HG03442 (cell line): ENCODE data around the gene RMND1.

ENCODE experiments used
- ATAC-seq: cut with Tn5 transposase; IDR thresholded peaks from one replicate; pipeline ENCODE4 v1.9.1; 2021; ENCODE audit warnings: mild to moderate bottlenecking, moderate library complexity; ENCODE audit not compliant: unreplicated experiment

Gene RMND1, protein sequence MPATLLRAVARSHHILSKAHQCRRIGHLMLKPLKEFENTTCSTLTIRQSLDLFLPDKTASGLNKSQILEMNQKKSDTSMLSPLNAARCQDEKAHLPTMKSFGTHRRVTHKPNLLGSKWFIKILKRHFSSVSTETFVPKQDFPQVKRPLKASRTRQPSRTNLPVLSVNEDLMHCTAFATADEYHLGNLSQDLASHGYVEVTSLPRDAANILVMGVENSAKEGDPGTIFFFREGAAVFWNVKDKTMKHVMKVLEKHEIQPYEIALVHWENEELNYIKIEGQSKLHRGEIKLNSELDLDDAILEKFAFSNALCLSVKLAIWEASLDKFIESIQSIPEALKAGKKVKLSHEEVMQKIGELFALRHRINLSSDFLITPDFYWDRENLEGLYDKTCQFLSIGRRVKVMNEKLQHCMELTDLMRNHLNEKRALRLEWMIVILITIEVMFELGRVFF

DNA sequence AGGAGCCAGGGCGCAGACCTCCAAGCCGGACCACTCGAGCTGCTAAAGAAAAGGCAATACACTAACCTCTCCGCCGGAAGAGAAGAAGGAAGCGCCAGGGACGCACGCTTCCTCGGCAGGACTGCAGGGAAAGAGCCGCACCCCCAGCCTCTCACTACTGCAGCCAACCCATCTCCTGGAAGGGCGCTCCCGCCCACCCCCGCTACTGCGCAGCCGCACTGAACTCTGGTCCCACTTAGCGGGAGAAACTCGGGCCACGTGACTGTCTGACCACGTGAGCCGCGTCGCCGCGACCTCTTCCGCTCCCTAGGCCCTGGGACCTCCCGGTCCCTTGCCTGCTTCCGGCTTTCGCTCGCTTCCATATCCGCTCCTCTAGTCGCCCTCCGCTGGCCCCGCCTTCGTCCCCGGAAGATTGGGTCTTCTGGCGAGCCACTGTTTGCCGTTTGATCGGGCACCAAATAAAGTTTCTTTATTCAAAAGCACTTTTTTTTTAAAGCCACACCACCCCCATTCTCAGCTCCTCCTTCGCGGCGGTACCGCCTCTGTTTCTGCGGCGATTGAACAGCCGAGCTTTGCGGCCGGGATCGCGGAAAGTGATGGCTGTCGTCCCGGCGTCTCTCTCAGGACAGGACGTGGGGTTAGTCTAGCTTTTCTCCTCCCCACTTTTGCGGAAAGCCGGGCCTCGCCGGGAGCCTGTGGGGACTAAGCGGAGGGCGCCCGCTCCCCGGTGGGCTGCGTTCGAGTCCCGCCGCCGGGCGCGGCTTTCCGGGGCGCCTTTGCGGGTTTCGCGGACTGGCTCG lies at the start of gene RMND1:
Gene RMND1, minus strand, starts transcription at position 177 of the 800 bp plus-strand sequence. CDS start 6,315 bp downstream, outside the sequence.
- peak; percentile 97 for ATAC-seq

DNA sequence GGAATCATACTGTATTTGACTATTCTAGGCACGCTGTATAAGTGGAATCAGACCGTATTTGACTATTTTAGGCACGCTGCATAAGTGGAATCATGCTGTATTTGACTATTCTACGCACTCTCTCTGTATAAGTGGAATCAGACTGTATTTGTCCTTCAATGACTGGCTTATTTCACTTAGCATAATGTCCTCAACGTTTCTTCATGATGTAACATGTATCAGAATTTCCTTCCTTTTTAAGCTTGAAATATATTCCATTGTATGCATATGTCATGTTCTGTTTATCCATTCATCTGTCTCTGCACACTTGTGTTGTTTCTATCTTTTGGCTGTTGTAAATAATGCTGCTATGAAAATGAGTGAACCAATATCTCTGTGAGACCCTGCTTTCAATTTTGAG lies 47.6 kb upstream of the RMND1 start:
- ATAC-seq = no peak

DNA sequence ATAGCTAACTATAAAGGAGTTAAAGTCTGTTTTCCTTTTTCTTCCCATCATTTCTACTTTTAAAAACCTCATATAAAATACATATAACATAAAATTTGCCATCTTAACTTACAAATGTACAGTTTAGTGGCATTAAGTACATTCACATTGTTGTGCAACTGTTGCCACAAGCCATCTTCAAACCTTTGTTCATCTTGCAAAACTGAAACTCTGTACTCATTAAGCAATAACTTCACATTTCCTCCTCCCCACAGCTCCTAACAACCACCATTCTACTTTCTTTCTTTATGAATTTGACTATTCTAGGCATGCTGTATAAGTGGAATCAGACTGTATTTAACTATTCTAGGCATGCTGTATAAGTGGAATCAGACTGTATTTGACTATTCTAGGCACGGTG lies 46.4 kb upstream of the RMND1 start:
- peak; percentile 74 for ATAC-seq

DNA sequence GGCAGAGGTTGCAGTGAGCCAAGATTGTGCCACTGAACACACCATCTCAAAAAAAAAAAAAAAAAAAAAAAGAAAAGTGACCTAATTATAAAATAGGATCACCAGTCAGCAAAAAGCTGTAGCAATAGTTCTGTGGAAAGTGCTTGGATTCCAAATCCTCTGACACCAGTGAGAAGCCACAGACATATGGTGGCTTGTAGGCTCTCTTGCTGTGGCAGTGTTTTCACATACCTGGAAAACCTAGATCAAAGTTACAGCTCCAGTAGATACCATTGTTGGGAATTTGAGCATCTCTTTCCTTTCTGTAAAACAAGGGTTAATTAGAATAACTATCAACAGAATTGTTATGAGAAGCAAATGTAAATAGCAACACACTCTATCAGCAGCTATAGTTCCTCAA lies 46.0 kb upstream of the RMND1 start:
- ATAC-seq = peak; percentile 19

DNA sequence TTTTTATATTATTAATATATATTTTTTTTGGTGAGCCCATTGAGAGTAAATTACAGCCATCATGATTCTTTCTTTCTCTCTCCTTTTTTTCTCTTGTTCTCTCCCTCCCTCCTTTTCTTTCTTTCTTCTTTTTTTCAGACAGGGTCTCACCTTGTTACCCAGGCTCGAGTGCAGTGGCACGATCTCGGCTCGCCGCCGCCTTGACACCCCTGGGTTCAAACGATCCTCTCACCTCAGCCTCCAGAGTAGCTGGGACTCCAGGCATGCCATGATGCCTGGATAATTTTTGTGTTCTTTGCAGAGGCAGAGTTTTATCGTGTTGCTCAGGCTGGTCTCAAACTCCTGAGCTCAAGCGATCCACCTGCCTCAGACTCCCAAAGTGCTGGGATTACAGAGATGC lies 43.5 kb upstream of the RMND1 start:
- ATAC-seq = no peak

DNA sequence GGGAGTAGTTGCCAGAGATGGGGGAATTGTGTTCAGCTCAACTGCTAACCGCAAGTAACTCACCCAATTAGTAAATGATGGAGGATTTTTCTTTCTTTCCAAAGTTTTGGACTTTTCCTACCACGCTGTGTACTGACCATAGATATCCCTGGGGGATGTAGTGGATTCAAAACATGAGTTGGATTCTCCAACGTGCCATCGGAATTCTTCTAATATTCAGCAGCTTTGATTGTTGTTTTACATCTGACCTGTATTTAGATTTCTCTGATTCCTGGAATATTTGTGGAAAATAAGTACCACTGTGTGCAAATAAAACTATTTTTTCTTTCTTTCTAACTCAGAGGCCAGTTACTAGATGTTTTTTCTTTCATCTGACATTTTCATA lies 43.0 kb upstream of the RMND1 start:
- ATAC-seq = no peak

DNA sequence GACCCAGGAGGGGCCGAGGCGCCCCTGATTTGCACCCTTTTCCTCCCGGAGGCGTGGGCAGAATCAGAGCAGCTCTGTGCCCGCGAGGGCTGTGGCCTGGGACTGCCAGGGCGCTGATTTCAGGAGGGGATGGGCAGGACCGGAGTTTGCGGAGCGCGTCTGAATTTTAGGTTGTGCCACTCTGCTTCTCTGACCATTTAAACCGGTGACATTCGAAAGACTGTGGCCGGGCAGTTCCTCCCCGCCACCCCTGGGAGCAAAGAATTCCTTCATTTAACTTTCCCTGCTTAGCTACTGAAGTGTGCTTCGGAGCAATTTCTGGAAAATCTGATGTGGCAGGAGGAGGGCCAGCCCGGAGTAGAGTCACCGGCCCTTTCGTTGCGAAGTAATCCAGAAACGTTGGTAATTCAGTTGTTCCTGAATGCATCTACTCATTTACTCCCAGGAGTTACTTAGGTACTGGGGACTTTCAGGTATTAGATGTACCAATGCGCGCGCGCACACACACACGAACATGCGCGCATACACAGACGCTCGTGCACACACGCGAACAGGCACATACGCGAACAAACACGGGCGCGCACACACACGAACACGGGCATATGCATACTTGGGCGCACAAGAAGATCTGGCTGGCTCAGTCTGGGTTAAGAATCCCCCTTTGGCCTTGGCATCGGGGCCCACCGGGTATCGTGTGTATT lies 42.5 kb upstream of the RMND1 start:
- ATAC-seq = no peak

DNA sequence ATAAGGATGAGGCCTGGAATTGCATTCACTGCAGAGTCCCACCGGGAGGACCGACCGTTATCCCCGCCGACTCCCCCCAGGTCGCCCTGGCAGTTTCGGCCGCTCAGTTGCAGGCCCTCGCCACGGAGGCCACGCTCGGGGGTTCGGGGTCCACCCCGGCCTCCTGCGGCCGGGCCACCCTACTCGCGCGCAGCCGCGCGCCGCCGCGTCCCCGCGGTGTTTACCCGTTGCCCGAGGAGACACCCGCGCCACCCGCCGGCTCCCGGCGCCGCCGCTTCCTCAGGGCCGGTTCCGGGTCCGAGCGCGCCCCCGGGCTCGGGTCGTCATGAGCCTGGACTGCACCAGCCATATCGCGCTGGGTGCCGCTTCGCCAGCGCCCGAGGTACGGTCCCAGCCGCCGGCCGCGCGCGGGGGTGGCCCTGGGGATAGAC lies 41.9 kb upstream of the RMND1 start, which contains the start of gene CCDC170:
Gene CCDC170, plus strand, starts transcription at position 214 of the 431 bp plus-strand sequence. Its CDS starts 112 bp downstream, at position 326.
- ATAC-seq = no peak

DNA sequence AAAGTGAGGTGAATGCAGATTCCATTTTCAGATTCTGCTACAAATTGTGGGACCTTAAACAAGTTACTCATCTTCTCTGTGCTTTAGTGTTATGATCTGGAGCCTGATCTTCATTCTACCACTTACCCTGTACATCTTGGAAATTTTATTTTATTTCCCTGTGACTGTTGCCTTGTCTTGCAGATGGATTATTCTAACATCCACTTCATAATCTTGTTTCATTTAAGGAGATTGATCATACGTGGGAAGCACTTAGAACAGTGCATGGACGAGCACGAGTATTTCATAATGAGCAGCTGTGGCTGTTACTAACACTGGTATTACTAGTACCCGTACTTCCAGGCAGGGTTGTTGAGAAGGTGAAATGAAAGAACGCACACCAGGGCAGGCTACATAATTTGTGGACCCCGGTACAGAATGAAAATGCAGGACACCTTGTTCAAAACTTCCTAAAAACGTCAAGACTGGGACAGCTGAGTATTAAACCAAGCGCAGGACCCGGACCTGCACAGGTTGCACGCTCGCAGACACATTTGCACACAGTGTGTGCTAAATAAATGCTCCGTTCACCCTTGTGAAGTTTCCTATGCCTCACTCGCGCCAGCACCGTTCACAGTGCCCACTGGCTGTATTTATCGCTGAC lies 41.4 kb upstream of the RMND1 start:
- no peak for ATAC-seq

DNA sequence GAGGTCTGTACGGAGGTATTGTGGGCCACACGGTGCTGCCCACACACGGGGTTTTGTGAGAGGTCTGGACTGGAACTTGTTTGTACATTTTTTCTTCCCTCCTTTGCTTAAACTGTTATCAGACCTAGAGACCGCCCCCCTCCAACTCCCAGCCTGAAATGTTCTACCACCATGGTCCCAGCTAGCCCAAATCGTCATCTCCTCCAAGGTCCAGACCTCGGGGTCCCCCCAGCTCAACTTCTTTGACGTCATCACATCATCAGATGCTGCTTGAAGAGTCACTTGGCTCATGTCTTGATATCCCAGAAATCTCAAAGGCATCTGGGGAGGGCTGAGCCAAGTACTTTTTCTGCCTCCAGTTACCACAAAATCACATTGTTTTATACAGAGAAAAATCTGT lies 39.1 kb upstream of the RMND1 start:
- no peak for ATAC-seq

DNA sequence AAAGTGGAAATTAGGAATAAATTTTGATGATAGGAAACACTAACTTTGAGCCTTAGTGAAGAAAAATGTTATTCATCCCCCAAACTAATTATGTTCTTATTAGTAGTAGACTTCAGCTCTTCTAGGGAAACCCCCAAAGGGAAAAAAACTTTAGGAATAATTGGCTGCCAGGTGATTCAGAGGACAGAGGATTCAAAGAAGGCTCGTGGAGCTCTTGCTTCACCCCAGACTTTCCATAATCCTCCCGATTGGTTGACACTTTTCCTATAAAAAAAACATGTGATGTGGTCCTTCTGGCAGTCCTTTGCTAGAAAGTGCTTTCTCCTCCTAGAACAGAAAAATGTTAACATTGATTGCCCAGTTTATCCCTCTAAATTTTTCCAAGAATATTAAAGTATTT lies 36.3 kb upstream of the RMND1 start:
- ATAC-seq = no peak

DNA sequence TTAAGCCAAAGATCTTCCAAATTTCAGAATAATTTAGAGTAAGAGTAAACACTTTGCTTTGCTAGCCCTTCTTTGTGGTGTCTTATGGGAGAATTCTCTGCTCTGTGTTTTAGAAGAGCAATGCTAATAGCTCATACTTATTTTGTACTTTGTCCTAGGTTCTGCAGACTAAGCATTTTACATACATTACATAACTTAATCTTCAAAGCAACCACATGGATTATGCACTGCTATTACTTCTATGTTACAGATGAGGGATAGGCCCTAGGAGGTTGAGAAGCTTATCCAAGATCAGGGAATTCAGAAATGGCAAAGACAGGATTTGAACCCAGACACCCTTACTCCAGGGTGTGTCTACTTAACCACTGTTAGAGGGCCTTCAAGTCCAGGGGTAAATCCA lies 32.1 kb upstream of the RMND1 start:
- ATAC-seq = no peak

DNA sequence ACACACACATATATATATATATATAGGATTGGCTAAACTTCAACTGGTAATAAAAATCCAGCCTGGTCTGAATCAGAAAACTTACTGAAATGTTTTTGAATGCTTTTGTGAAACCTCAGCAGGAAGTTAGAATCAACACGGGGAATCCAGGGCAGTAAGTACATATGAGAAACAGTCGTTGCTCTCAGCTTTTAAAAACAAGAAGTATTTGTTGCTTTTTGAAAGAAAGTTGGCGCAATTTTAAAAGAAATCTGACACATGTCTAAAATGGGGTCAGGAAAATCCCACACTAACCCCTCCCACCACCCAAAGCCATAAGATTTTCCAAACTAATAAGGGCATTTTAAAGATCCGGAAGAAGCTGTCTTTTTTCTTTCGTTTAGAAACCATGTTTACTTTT lies 30.4 kb upstream of the RMND1 start:
- ATAC-seq = no peak

DNA sequence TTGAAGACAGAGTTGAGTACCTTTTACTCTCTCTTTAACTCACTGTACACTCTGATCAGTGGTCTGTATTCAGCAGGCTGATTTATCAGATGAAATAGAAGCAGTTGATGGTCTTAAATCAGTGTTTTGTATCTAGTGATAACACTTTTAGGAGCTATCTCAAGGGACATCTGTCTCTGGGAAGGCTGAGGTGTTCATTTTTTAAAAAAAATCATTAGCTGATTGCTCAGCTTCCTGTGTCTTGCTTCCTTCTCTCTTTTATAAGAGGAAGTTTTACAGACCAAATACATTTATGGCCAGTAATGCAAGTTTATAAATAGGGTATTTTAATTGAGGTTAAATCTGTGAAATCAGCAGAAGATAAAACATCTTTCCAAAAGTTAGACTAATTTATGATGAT lies 29.9 kb upstream of the RMND1 start:
- ATAC-seq = no peak

DNA sequence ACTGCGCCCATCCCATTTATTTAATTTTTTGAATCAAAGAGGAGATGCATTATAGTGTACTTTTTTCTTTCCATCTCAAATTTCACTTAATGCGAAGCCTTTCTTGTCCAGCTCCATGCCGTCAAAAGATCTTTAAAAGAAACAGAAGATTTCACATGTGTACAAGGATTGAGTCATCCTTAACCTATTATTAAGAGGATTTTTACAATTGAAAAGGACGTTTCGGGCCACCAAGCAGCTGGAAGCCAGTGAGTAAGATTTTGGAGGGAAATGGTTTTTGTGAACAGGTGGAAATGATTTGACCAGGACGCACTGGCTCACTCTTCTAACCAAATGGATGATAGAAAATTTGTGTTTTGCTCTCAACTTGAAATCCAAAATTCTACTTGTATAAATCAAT lies 26.7 kb upstream of the RMND1 start:
- ATAC-seq = no peak

DNA sequence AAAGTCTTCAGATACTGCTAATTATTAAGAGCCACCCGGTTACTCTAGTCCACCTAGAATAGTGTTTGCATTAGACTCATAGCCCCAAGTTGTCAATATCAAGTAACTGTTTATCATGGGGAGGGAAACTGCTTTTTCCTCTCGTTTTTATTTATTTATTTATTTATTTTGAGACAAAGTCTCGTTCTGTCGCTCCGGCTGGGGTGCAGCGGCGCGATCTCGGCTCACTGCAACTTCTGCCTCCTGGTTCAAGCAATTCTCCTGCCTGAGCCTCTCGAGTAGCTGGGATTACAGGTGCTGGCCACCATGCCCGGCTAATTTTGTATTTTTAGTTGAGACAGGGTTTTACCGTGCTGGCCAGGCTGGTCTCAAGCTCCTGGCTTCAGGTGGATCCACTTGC lies 25.8 kb upstream of the RMND1 start:
- no peak for ATAC-seq

DNA sequence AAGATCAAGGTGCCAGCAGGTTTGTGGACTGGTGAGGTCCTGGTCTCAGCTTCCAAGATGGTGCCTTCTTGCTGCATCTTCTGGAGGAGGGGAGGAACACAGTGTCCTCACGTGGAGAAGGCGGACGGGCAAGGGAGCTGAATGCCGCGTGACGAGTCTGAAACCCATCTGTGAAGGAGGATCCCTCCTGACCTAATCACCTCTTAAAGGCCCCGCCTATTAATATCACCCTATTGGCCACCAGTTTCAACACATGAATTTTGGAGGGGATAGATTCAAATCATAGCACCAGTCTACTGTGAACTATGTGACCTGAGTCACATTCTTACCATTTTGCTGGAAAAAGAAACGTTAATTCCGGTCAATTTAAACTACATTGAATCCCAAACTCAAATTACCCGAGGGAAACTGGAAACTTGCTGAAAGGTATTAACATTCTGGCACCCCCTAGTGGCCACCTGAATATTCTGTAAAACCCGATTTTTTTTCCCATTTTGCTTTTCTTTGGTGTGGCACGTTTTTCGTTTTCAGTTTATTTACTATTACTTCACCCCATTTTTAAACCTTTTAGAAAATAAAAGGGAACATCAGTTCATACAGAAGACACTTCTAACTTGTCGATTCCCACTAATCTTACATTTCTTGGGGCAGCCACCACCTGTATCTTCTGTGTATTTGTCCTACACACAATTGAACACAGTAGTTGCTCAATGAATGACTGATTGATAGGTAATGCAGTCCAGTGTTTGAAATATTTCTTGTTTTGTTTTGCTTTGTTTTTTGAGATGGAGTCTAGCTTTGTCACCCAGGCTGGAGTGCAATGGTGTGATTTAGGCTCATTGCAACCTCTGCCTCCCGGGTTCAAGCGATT lies 24.0 kb upstream of the RMND1 start:
- ATAC-seq = peak; percentile 82

DNA sequence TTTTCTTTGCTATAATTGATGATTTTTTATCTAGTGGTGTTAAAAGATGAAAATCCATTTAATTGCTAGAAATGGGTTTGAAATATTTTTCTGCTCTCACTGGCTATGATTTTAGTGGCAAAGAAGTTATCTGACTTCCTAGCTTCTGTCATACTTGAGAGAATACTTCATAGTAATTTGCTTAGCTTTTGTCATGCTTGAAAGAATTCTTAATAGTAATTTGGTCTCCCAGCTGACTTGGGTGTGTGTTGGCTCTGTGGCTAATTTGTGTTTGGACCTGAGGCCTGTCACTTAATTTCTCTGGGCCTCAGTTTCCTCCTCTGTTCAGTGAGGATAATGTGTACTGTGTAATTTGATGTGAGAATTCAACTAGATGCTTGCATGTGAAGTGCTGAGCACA lies 12.8 kb upstream of the RMND1 start:
- no peak for ATAC-seq

DNA sequence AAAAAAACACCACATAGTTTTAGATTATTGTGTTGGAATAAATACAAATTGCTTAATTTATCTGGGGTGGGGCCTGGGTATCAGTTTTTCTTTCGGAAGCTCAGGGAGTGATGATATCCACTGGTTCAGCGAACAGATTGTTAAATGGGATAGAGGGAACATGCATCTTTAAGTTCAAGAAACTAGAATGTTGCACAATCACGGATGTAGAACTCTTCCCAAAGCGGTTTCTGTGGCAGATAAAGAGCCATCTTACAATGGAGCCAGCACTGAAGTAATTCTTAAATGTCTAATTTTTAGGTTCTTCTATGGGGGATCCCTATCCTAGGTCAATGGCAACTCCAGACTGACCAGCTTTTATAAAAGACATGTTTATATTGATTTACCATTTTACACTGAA lies 9.7 kb upstream of the RMND1 start:
- ATAC-seq = no peak
